Mesendoderm (in vitro differentiated cells): ENCODE data around the gene SLC16A1.
"Not testable (repeated sequence)": the region's sequence is repeated elsewhere in the genome, so short reads cannot be mapped to it uniquely, and the experiment has no call there.

Experiments
- DNase-seq: peaks from one replicate; pipeline ENCODE4 v3.0.0; 2013
- H2AK5ac ChIP-seq: 2 replicates; pipeline ENCODE4 v1.6.1; 2013; ENCODE audit warnings: low read length, inconsistent platforms
- H2BK120ac ChIP-seq: 2 replicates; pipeline ENCODE4 v1.6.1; 2013; ENCODE audit warnings: low read depth, mild to moderate bottlenecking, low read length, moderate library complexity, mixed read lengths
- H2BK15ac ChIP-seq: replicated peaks from 2 replicates; pipeline ENCODE4 v1.6.1; 2013; ENCODE audit warnings: low read depth, mild to moderate bottlenecking, moderate library complexity
- H2BK5ac ChIP-seq: 2 replicates; pipeline ENCODE4 v1.6.1; 2013; ENCODE audit warnings: low read length, inconsistent platforms
- H3K18ac ChIP-seq: 2 replicates; pipeline ENCODE4 v1.6.1; 2013; ENCODE audit warnings: mild to moderate bottlenecking, low read length, mixed read lengths
- H3K23ac ChIP-seq: one replicate; pipeline ENCODE4 v1.6.1; 2013; ENCODE audit warnings: low read length
- H3K27ac ChIP-seq: 2 replicates; pipeline ENCODE4 v1.5.1; 2013; ENCODE audit warnings: low read depth, mild to moderate bottlenecking, inconsistent platforms, low read length, moderate library complexity
- H3K27me3 ChIP-seq: 2 replicates; pipeline ENCODE4 v1.6.1; 2013; ENCODE audit warnings: low read length, control low read depth, mild to moderate bottlenecking, inconsistent platforms; ENCODE audit not compliant: insufficient read depth, poor library complexity
- H3K36me3 ChIP-seq: 2 replicates; pipeline ENCODE4 v1.6.1; 2013; ENCODE audit warnings: low read length, inconsistent platforms; ENCODE audit not compliant: control insufficient read depth, insufficient read depth
- H3K4ac ChIP-seq: one replicate; pipeline ENCODE4 v1.6.1; 2013; ENCODE audit warnings: low read depth, mild to moderate bottlenecking, low read length, moderate library complexity
- H3K4me1 ChIP-seq: 2 replicates; pipeline ENCODE4 v1.6.1; 2013; ENCODE audit warnings: low read depth, low read length, inconsistent platforms; ENCODE audit not compliant: control insufficient read depth
- H3K4me2 ChIP-seq: 2 replicates; pipeline ENCODE4 v1.6.1; 2013; ENCODE audit warnings: low read length
- H3K4me3 ChIP-seq: 2 replicates; pipeline ENCODE4 v1.5.1; 2013; ENCODE audit warnings: mild to moderate bottlenecking, low read length
- H3K56ac ChIP-seq: one replicate; pipeline ENCODE4 v1.6.1; 2013; ENCODE audit warnings: low read length
- H3K79me1 ChIP-seq: 2 replicates; pipeline ENCODE4 v1.6.1; 2013; ENCODE audit warnings: low read length, inconsistent platforms
- H3K79me2 ChIP-seq: 2 replicates; pipeline ENCODE4 v1.6.1; 2013; ENCODE audit warnings: mild to moderate bottlenecking, low read length; ENCODE audit not compliant: control insufficient read depth, insufficient read depth
- H3K9ac ChIP-seq: 2 replicates; pipeline ENCODE4 v1.6.1; 2013; ENCODE audit warnings: low read length, inconsistent platforms
- H4K5ac ChIP-seq: one replicate; pipeline ENCODE4 v1.6.1; 2013; ENCODE audit warnings: low read length
- H4K8ac ChIP-seq: one replicate; pipeline ENCODE4 v1.6.1; 2013; ENCODE audit warnings: low read depth, mild to moderate bottlenecking, control low read depth, low read length, moderate library complexity
- WGBS: extraction: QIAGEN DNeasy Blood & Tissue Kit; methylation state at CpG from one replicate; pipeline ENCODE4 v1.1.7; 2013; ENCODE audit warnings: low lambda C conversion rate, missing lambda C conversion rate; ENCODE audit not compliant: insufficient coverage; ENCODE audit errors: extremely low coverage; 5-methylcytosine and 5-hydroxymethylcytosine counted together

SLC16A1 gene

DNA sequence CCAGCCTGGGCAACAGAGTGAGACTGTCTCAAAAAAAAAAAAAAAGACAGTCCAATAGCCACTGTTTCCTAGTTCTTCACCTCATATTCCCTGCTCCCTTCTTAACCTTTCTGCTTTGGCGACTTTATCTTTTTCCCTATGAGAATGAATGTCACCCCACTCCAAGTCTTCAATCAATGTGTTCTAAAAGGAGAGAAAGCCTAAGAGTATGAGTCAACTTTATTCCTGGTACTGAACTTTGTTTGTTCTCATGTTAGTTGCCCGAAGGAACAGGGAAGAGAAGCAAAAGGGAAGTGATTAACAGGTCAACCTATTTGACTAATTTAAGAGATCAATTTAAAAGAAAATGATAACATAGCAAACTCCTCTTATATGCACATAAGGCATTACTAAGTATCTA lies 39.9 kb upstream of the SLC16A1 start:
- no peaks in the 10 kb centered on the region for H3K27me3 ChIP-seq
- H3K4me1 ChIP-seq, result no peaks in the 10 kb centered on the region
- H3K36me3 ChIP-seq, result no peaks in the 10 kb centered on the region
- no peak overlapping the region for H4K5ac ChIP-seq
- H3K18ac ChIP-seq, result no peak overlapping the region
- H3K4me2 ChIP-seq, result no peak overlapping the region
- H3K9ac ChIP-seq, result no peak overlapping the region
- H3K23ac ChIP-seq, result no peak overlapping the region
- H2BK15ac ChIP-seq, result no peak overlapping the region
- no peaks in the 10 kb centered on the region for H3K79me2 ChIP-seq
- H4K8ac ChIP-seq, result no peak overlapping the region
- H2BK120ac ChIP-seq, result no peak overlapping the region
- no peak overlapping the region for H3K4me3 ChIP-seq
- no peak for DNase-seq
- no peak overlapping the region for H2BK5ac ChIP-seq
- no peaks in the 10 kb centered on the region for H3K79me1 ChIP-seq
- H3K27ac ChIP-seq, result no peak overlapping the region
- no peak overlapping the region for H3K4ac ChIP-seq
- WGBS, result no CpG with 5 or more reads among the region's 2 CpGs
- no peak overlapping the region for H3K56ac ChIP-seq
- no peak overlapping the region for H2AK5ac ChIP-seq

DNA sequence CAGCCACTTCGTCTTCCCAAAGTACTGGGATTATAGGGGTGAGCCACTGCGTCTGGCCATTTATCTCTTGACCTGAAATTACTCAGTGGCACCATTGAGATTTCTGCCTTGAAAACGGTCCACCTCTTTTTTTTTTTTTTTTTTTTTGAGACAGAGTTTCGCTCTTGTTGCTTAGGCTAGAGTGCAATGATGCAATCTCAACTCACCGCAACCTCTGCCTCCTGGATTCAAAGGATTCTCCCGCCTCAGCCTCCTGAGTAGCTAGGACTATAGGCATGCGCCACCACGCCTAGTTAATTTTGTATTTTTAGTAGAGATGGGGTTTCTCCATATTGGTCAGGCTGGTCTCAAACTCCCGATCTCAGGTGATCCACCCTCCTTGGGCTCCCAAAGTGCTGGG lies 39.0 kb upstream of the SLC16A1 start:
- H3K4me3 ChIP-seq, DNase-seq, H3K4me2 ChIP-seq, H3K36me3 ChIP-seq, H3K27me3 ChIP-seq, H4K8ac ChIP-seq, H2AK5ac ChIP-seq, H3K56ac ChIP-seq, H3K4me1 ChIP-seq, H3K23ac ChIP-seq, H3K79me2 ChIP-seq, H3K9ac ChIP-seq, H2BK120ac ChIP-seq, H2BK5ac ChIP-seq, H3K27ac ChIP-seq, H2BK15ac ChIP-seq, H3K4ac ChIP-seq, H3K18ac ChIP-seq, H4K5ac ChIP-seq, H3K79me1 ChIP-seq: not testable (repeated sequence)
- no CpG with 5 or more reads among the region's 9 CpGs for WGBS

DNA sequence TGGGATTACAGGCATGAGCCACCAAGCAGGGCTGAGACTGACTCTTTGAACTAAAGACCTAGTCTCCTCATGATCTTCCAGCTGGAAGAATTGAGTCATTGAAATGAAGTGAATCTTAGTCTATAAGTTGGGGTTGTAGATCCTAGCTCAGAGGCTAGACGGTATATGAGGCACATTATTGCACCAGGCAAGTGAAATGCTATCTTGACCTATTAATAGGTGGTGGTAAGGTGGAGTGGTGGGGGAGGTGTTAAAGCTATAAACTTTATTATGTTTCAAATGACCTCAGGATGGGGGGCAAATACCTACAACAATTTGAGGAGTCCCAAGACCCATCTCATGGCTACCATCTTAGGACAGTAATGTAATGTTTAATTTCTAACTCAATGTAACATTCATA lies 36.8 kb upstream of the SLC16A1 start:
- H3K4me3 ChIP-seq, result no peak overlapping the region
- no peak overlapping the region for H3K56ac ChIP-seq
- no peak overlapping the region for H3K18ac ChIP-seq
- H3K27ac ChIP-seq, result no peak overlapping the region
- H4K8ac ChIP-seq, result no peak overlapping the region
- no peaks in the 10 kb centered on the region for H3K36me3 ChIP-seq
- no CpG with 5 or more reads among the region's 1 CpG for WGBS
- no peak overlapping the region for H2BK120ac ChIP-seq
- H4K5ac ChIP-seq, result no peak overlapping the region
- H3K27me3 ChIP-seq, result no peaks in the 10 kb centered on the region
- H3K4me2 ChIP-seq, result no peak overlapping the region
- no peaks in the 10 kb centered on the region for H3K79me1 ChIP-seq
- no peak overlapping the region for H2AK5ac ChIP-seq
- H3K79me2 ChIP-seq, result no peaks in the 10 kb centered on the region
- H3K4me1 ChIP-seq, result no peaks in the 10 kb centered on the region
- H2BK15ac ChIP-seq, result no peak overlapping the region
- H3K9ac ChIP-seq, result no peak overlapping the region
- no peak for DNase-seq
- H2BK5ac ChIP-seq, result no peak overlapping the region
- H3K23ac ChIP-seq, result no peak overlapping the region
- H3K4ac ChIP-seq, result no peak overlapping the region

DNA sequence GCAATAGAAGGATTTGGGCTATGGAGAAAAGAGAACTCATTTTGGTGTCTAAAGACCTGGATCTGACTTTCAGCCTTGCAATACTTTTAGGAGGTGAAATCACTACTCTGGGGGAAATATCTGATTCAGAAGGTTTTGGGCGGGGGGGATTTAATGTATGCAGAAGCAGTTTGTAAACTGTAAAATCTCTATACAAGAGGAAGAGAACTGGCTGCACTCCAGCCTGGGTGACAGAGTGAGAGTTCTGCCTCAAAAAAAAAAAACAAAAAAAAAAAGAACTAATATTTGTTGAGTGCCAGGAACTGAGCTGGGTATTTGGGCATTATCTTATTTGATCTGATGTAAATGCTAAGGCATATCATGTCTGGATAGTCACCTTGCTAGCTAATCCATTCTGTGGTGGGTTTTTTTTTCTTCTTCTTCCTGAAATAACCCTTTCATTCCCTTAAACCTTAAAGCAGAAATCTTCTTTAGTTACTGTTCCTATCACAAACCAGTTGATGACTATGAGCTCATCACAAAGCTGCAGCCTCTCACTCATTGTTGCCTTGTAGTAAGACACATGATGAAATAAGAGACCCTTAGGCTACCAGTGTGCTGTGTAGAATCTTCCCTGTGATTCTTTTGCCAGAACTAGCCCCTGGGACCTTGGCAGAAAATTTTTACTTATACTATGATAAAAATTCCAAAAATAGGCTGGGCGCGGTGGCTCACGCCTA lies 35.6 kb upstream of the SLC16A1 start:
- H2BK5ac ChIP-seq, result no peak overlapping the region
- no peak overlapping the region for H3K23ac ChIP-seq
- H3K4me1 ChIP-seq, result no peaks in the 10 kb centered on the region
- H3K79me1 ChIP-seq, result no peaks in the 10 kb centered on the region
- no peak overlapping the region for H3K27ac ChIP-seq
- no peaks in the 10 kb centered on the region for H3K79me2 ChIP-seq
- no peak overlapping the region for H4K5ac ChIP-seq
- no peaks in the 10 kb centered on the region for H3K36me3 ChIP-seq
- no peak overlapping the region for H3K18ac ChIP-seq
- no peak overlapping the region for H3K4me3 ChIP-seq
- no peaks in the 10 kb centered on the region for H3K27me3 ChIP-seq
- no peak overlapping the region for H2BK15ac ChIP-seq
- no peak for DNase-seq
- WGBS, result no CpG with 5 or more reads among the region's 4 CpGs
- no peak overlapping the region for H2BK120ac ChIP-seq
- no peak overlapping the region for H3K56ac ChIP-seq
- no peak overlapping the region for H3K4me2 ChIP-seq
- H3K4ac ChIP-seq, result no peak overlapping the region
- no peak overlapping the region for H2AK5ac ChIP-seq
- no peak overlapping the region for H4K8ac ChIP-seq
- no peak overlapping the region for H3K9ac ChIP-seq

- Histone ChIP-seq H3K56ac (no peak overlapping the region), H3K18ac (no peak overlapping the region), H4K5ac (no peak overlapping the region), H3K27me3 (no peaks in the 10 kb centered on the region), H2BK120ac (no peak overlapping the region), H3K4ac (no peak overlapping the region), H3K4me3 (no peak overlapping the region), H4K8ac (no peak overlapping the region), H3K23ac (no peak overlapping the region), H3K4me1 (no peaks in the 10 kb centered on the region), H2BK15ac (no peak overlapping the region), H3K79me2 (no peaks in the 10 kb centered on the region), H3K36me3 (no peaks in the 10 kb centered on the region), H2BK5ac (no peak overlapping the region), H2AK5ac (no peak overlapping the region), H3K9ac (no peak overlapping the region), H3K27ac (no peak overlapping the region), H3K4me2 (no peak overlapping the region), H3K79me1 (no peaks in the 10 kb centered on the region)
- WGBS, result no CpG with 5 or more reads among the region's 7 CpGs
- DNase-seq, result no peak
Observed at GRCh38 chr1:112990271-112990670, 34.3 kb upstream of the SLC16A1 start.

GRCh38 chr1:112988367-112988766 lies 32.4 kb upstream of the SLC16A1 start:
- no CpG with 5 or more reads among the region's 1 CpG for WGBS
- no peaks in the 10 kb centered on the region for H3K79me1 ChIP-seq

More at GRCh38 chr1:112988367-112988766, 32.4 kb upstream of the SLC16A1 start:
- Histone ChIP-seq H4K5ac (no peak overlapping the region), H3K23ac (no peak overlapping the region), H2AK5ac (no peak overlapping the region), H3K4ac (no peak overlapping the region), H3K27ac (no peak overlapping the region), H3K4me2 (no peak overlapping the region), H4K8ac (no peak overlapping the region), H3K36me3 (no peaks in the 10 kb centered on the region), H2BK15ac (no peak overlapping the region), H3K27me3 (no peaks in the 10 kb centered on the region), H3K4me3 (no peak overlapping the region), H2BK120ac (no peak overlapping the region), H3K56ac (no peak overlapping the region), H3K9ac (no peak overlapping the region), H3K4me1 (no peaks in the 10 kb centered on the region), H3K79me2 (no peaks in the 10 kb centered on the region), H2BK5ac (no peak overlapping the region), H3K18ac (no peak overlapping the region)
- DNase-seq, result no peak
